Brain pericyte (primary cell): Measurements from ENCODE around the gene CDADC1.

Source experiments
- DNase-seq: peaks from one replicate; pipeline ENCODE4 v3.0.0-alpha.2; 2012; ENCODE audit warnings: low read depth, low spot score

The CDADC1 gene

DNA sequence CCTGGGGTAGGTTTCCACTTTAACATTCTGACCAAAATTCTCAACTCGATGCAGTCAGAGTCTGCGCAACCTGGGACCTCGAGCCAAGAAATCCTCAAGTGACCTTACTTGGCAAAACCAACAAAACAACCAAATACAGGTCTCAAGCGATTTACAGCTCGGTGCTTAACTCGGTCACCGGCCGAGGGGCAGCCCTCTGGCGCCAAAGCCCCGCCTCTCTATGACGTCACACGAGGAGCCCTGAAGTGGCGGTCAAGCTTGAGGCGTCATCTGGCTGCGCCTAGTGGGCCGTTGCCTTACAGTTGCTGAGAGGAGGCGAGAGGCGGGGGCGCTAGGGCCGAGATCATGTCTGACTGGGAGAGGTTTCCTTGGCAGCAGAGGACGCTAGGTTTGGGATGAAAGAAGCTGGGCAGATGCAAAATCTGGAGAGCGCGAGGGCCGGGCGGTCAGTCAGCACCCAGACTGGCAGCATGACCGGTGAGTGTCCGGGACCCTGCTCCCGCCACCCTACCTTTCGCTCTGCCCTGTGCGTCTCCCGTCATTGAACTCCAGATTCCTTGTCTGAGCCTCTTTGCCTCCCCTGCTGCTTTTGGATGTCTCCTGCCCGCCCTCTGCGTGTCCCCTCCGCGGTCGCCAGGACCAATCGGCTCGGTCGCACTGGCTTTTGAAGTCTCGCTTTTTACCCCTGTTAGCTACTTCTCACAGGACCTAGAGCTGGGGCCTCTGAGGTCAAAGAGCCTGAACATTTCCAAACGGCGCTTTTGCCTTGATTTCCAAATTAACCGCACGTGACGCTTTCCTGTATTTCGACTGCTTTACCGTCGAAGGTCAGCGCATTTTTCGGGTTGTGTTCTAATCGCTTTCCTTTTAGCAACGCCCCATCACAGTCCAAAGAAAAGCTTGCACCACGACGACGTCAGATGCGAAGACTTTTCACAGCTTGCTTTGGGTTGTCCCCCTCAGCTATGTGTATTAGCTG lies at the start of gene CDADC1:
Gene CDADC1 (plus strand): TSS at position 283 of the 979 bp plus-strand sequence. CDS start 113 bp downstream, at position 396.
- DNase-seq = peak; percentile 89

DNA sequence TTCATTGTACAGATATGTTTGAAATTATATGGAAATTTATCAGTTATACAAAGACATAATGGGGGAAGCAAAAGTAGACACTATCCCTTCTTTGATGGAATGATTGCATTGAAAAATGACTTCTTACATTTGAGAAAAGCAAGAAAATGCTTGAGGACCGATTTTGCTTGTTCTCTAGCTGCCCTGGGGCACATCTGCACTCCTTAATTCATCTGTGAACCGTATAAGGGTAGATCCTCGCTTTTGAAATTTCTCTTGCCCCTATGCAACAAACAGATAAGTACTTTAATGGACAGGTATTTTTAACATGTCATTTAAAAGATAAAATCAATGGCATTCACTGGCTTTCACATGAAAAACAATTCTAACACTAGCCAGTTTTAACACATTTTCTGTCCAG lies 41.1 kb upstream of the CDADC1 start:
- DNase-seq = no peak

- no peak for DNase-seq
Measured at GRCh38 chr13:49208619-49209018, 39.1 kb upstream of the CDADC1 start.

- no peak for DNase-seq
Measured at GRCh38 chr13:49210114-49210513, 37.6 kb upstream of the CDADC1 start.

DNA sequence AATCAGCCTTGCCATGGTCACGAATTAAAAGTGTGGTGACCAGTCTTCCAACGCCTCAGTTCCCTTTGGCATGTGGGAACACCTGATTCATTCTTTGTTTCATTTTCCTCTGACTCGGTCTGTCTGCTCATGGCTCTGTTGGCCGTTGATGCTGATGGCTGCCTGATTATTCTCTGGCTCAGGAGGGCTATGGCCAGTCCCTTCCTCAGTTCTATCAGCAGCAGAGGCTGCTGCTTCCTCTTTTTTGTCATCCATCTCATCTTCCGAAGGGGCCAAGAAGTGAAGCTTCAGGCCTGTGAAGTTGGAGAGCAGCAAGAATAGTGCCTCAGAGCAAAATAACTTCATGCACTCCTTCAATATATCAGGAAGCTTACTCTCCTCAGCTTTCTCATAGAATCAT lies 37.1 kb upstream of the CDADC1 start:
- DNase-seq = no peak

DNA sequence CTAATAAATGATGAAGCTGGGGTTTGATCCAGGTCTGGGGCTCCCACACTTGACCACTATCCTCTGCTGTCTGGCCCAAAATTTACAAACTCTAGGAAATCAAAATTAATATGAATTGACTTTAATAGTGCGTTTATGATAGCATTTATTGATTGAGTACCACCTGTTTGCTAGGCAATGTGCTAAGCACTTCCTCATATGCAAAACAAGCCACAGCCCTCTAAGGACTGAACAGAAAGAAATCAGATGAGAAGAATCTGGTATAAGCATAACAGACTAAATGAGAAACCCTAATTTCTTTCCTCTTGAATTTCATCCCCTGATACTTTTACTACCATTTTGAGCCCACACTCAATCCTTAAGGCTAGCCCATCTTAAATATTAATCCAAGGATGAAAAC lies 34.2 kb upstream of the CDADC1 start:
- no peak for DNase-seq

DNA sequence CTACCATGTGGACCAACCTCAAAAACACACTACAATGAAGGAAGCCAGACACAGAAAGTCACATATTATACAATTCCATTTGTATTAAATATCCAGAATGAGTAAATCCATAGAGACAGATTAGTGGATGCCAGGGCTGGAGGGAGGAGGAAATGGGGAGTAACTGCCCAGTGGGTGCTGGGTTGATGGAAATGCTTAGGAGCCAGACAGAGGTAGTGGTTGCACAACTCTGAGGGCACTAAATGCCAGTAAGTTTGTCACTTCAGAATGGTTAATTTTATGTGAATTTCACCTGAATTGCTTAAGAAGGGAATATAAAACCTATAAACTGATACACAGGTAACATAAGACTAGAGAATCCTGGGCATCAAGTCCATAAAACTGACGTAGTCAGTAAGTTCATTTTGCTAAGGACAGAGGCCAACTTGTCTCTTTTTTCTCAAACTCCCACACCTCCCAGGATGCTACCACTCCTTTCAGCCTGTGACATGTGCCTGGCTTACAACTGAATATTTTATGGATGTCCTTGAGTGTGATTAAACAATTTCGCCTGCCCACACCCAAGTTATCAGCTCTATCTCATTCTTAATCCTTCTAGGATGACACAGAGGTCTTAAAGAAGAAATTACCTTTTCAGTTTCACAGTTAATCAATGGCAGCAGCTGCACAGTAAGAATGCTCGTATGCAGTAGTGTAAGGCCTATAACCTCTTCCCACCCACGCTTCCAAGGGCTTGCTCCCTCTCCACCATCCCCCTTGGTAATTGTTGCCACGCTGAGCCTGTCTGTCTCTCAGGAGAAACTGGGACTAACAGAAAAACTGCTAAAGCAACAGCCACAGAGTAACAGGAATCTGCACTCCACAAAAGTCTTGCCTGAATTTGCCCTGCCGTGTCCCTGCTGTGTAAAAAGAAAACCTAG lies 33.5 kb upstream of the CDADC1 start:
- no peak for DNase-seq

DNA sequence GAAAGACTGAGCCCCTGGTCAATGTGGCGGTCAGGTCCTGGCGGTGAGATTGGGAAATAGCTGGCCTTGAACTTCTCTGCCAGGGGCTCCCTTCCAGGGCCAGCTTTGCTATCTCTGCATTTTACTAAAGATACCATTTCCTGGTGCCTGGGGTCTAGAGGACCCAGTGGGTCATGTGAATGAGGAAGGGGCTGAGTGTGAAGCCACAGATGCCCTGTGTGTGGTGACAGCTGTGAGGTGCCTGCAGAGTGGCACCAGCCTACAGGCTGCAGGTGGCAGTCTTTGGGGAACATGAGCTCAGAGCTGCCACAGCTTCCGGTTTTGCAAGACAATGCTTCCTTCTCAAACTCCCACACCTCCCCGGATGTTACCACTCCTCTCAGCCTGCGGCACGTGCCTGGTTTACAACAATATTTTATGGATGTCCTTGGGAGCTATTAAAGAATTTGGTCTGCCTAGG lies 32.8 kb upstream of the CDADC1 start:
- DNase-seq = no peak

GRCh38 chr13:49216334-49216733 lies 31.4 kb upstream of the CDADC1 start:
- no peak for DNase-seq

GRCh38 chr13:49217962-49218492 lies 29.7 kb upstream of the CDADC1 start:
- DNase-seq = no peak

- no peak for DNase-seq
Measured at GRCh38 chr13:49218493-49219051, 29.2 kb upstream of the CDADC1 start.

DNA sequence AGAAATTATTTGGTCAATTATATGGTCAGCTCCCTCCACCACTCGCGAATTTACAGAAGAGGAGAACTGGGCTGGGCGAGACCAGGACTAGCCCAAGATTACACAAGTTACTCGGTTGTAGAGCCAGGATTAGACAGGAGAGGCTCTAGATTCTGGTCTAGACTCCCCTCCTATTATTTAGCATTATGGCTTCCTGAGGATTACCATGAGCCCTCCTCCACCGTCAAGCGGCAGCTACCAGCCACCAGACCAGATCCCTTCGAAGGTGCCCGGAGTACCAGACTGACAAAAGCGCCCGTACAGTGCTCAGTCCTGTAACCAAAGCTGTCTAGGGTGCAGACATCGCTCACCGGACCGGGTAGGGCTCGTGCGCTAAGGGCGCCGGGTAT lies 28.1 kb upstream of the CDADC1 start:
- DNase-seq = no peak

GRCh38 chr13:49220036-49220855 lies 27.5 kb upstream of the CDADC1 start, which contains the start of gene MLNR:
TSS of gene MLNR (plus strand) at chr13:49220338. CDS start at chr13:49220338, 0 bp downstream.
- no peak for DNase-seq

DNA sequence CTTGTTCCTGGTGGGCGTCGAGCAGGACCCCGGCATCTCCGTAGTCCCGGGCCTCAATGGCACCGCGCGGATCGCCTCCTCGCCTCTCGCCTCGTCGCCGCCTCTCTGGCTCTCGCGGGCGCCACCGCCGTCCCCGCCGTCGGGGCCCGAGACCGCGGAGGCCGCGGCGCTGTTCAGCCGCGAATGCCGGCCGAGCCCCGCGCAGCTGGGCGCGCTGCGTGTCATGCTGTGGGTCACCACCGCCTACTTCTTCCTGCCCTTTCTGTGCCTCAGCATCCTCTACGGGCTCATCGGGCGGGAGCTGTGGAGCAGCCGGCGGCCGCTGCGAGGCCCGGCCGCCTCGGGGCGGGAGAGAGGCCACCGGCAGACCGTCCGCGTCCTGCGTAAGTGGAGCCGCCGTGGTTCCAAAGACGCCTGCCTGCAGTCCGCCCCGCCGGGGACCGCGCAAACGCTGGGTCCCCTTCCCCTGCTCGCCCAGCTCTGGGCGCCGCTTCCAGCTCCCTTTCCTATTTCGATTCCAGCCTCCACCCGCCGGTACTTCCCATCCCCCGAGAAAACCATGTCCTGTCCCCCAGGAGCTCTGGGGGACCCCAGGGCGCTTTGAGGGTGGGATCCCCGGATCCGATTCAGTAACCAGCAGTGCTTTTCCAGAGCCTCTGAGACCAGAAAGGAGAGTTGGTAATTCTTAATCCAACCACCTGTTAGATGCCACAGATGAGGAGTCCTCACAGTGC lies 26.7 kb upstream of the CDADC1 start:
- DNase-seq = no peak

DNA sequence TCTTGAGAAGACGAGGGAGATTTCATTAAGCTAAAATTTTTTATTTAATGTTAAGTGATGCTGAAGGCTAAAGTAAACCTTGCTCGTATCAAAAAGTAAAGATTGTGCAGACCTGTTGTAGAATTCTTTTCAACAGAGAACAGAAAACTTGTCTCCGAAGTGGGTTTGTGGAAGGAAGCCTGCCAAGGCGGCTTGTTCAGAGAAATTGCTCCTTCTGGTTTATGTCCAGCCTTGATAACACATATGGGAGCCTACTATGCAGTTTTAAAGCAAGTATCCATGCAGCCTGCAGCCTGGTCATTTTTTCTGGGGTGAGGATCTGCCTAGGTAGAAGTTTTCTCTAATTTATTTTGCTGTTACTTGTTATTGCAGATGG lies 26.1 kb upstream of the CDADC1 start:
- no peak for DNase-seq

- DNase-seq = no peak
Measured at GRCh38 chr13:49225223-49226042, 22.3 kb upstream of the CDADC1 start.

GRCh38 chr13:49226613-49227012 lies 21.1 kb upstream of the CDADC1 start:
- DNase-seq = no peak

DNA sequence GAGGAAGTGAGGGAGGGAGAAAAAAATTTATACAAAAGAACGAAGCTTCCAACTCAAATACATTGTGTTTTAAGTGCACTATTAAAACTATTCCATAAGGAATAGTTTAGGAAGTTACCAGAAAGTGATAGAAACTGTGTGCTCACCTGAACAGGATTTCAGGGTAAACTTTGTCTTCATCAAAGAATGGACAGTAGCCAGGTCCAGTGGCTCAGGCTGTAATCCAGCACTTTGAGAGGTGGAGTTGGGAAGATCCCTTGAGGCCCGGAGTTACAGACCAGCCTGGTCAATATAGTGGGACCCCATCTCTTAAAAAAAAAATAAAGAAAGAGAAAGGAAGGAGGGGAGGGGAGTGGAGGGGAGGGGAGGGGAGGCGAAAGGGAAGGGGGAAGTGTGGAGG lies 13.0 kb upstream of the CDADC1 start:
- DNase-seq = no peak

DNA sequence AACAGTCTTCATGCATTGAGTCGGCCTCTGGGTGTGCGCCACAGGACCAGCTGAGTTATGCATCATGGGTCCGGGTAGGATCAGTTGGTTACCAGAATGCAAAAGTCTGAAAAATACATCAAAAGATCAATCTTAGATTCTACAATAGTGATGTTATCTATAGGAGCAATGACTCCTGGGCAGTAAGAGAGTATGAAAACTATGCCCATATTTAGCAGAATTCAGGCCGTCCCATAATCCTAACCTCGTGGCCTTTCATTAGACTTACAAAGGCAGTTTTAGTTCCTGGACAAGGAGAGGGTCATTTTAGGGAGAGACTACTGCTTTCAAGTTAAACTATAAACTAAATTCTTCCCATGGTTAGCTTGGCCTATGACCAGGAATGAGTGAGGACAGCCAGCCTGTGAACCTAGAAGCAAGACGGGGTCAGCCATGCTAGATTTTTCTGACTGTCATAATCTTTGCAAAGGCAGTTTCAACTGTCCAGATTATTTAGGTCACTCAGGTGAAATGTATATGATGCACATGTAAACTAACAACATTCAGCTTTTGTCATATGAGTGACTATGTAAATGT lies 11.8 kb upstream of the CDADC1 start:
- no peak for DNase-seq
